ENCODE results near the gene LRRC45. TPM values are rescaled to one million over a fixed set of nuclear protein-coding genes. Genes with fewer than 3 reads are reported as not detected.

LRRC45 gene
- total and polyA plus RNA-seq, 2 experiments from 2014 or later: 16.1 to 40.7 TPM

GRCh38 chr17:82049106-82049505 is 26.0 kb downstream of the LRRC45 start:
- DNase-seq (ENCODE audit: low spot score) (no peak), ATAC-seq (no peak)
- no peaks in the 10 kb centered on the region for H3K9me3 Mint-ChIP-seq
- peaks cover 11% of the 10 kb centered on the region for H3K27me3 Mint-ChIP-seq (ENCODE audit: insufficient read depth, low read depth, poor library complexity)
- no peak for TF ChIP-seq CREB1 (CRISPR knock-in tag; IDR thresholded peaks at IDR 0.05; ENCODE audit: low read depth)
- TF ChIP-seq ETS1 (IDR thresholded peaks at IDR 0.05): no peak
- no peak for TF ChIP-seq EZH2phosphoT487 (IDR thresholded peaks at IDR 0.05; ENCODE audit: unreplicated experiment)
- no peak for TF ChIP-seq POLR2AphosphoS5 (IDR thresholded peaks at IDR 0.05; ENCODE audit: low read depth)
- no peak for TF ChIP-seq NANOG (IDR thresholded peaks at IDR 0.05; ENCODE audit: borderline replicate concordance)
- TF ChIP-seq ZNF462 (CRISPR knock-in tag; IDR thresholded peaks at IDR 0.05): no peak
- no peak for TF ChIP-seq REST (IDR thresholded peaks at IDR 0.05; ENCODE audit: unreplicated experiment)
- no peak for TF ChIP-seq CTCF (conservative IDR thresholded peaks at IDR 0.05; ENCODE audit: low read depth in 2 of 2)
- TF ChIP-seq JUNB (IDR thresholded peaks at IDR 0.05; ENCODE audit: unreplicated experiment): no peak
- no peak for TF ChIP-seq STAT1 (IDR thresholded peaks at IDR 0.05; ENCODE audit: unreplicated experiment)
- TF ChIP-seq ZNF331 (CRISPR knock-in tag; IDR thresholded peaks at IDR 0.05; ENCODE audit: low read depth): no peak
- TF ChIP-seq ZNF114 (CRISPR knock-in tag; IDR thresholded peaks at IDR 0.05): no peak
- TF ChIP-seq EZH2 (IDR thresholded peaks at IDR 0.05; ENCODE audit: low read depth, unreplicated experiment): no peak
- H3K9me2 ChIP-seq (ENCODE audit: insufficient read depth): no peaks in the 10 kb centered on the region
- H3K36me3 Mint-ChIP-seq (ENCODE audit: low read depth): peaks cover 8% of the 10 kb centered on the region
- H3K36me3 ChIP-seq (ENCODE audit: insufficient read depth): no peaks in the 10 kb centered on the region
- H3K4me3 ChIP-seq: no peak overlapping the region
- H4K20me1 ChIP-seq (replicated peaks; ENCODE audit: insufficient read depth): peaks cover 8% of the 10 kb centered on the region; the same call in 1 of the 2 replicates
- H3K79me2 ChIP-seq (replicated peaks; ENCODE audit: insufficient read depth): peaks cover 9% of the 10 kb centered on the region; the same call in 1 of the 2 replicates
- H3K27me3 ChIP-seq (ENCODE audit: insufficient read depth): no peaks in the 10 kb centered on the region
- H3K4me3 Mint-ChIP-seq: no peak overlapping the region
- H3K4me2 ChIP-seq: no peak overlapping the region
- no peak overlapping the region for H3K27ac ChIP-seq (ENCODE audit: low read depth)
- no peak overlapping the region for H2AFZ ChIP-seq
- no peaks in the 10 kb centered on the region; the same call in 2 of the 3 replicates for H3K4me1 Mint-ChIP-seq
- H3K27ac Mint-ChIP-seq: no peak overlapping the region
- H3F3A ChIP-seq (replicated peaks; ENCODE audit: low read depth): 0 out of 2 replicates have a peak, but pooled peaks cover 6% of the 10 kb centered on the region
- H3K4me1 ChIP-seq (ENCODE audit: insufficient read depth): no peaks in the 10 kb centered on the region
